ENCODE results near the gene KCNN3. TPM values are rescaled to one million over a fixed set of nuclear protein-coding genes. Genes with fewer than 3 reads are reported as not detected.

KCNN3 gene
- total RNA-seq, 4 donors from 2014 or later = under 0.01 to 0.57 (median 0.08) TPM

- no peak for TF ChIP-seq CTCF (IDR thresholded peaks at IDR 0.05; ENCODE audit: low read depth)
Observed at GRCh38 chr1:154711416-154711815, 158.7 kb downstream of the KCNN3 start.

- no peak for TF ChIP-seq CTCF (IDR thresholded peaks at IDR 0.05; ENCODE audit: low read depth)
Observed at GRCh38 chr1:154710106-154710505, 160.0 kb downstream of the KCNN3 start.

- TF ChIP-seq CTCF (IDR thresholded peaks at IDR 0.05; ENCODE audit: low read depth) = no peak
Observed at GRCh38 chr1:154707901-154708463, 162.1 kb downstream of the KCNN3 start.

GRCh38 chr1:154706851-154707250 lies 163.2 kb downstream of the KCNN3 start:
- TF ChIP-seq CTCF (IDR thresholded peaks at IDR 0.05; ENCODE audit: low read depth) = no peak

- no peak for TF ChIP-seq CTCF (IDR thresholded peaks at IDR 0.05; ENCODE audit: low read depth)
Observed at GRCh38 chr1:154705544-154705943, 164.5 kb downstream of the KCNN3 start.

GRCh38 chr1:154703170-154703569 lies 166.9 kb downstream of the KCNN3 start:
- no peak for TF ChIP-seq CTCF (IDR thresholded peaks at IDR 0.05; ENCODE audit: low read depth)

GRCh38 chr1:154698320-154699096 lies 171.6 kb downstream of the KCNN3 start:
- TF ChIP-seq CTCF (IDR thresholded peaks at IDR 0.05; ENCODE audit: low read depth) = no peak
